Transverse colon (tissue), 4 donors: ENCODE data around the gene ABHD16A. TPM values are rescaled to one million over a fixed set of nuclear protein-coding genes. Genes with fewer than 3 reads are reported as not detected.

ENCODE experiments used
- DNase-seq: peaks from one replicate; pipeline ENCODE4 v3.0.0-alpha.2; 2019
- H3K27ac ChIP-seq, 4 donors: fragments of 200-600 bp; sonication (generic); 2 replicates each; pipeline ENCODE4 v1.5.1; 2016 to 2018; ENCODE audit warnings: inconsistent platforms in 4 of 4
- H3K27me3 ChIP-seq: fragments of 200-600 bp; sonication (generic); 2 replicates; pipeline ENCODE4 v1.5.1; 2017; ENCODE audit warnings: inconsistent platforms
- H3K36me3 ChIP-seq, 4 donors: fragments of 200-600 bp; sonication (generic); 2 replicates each; pipeline ENCODE4 v1.5.1; 2017 to 2019; ENCODE audit warnings: inconsistent platforms in 4 of 4
- H3K4me1 ChIP-seq, 4 donors: fragments of 200-600 bp; sonication (generic); 2 replicates each; pipeline ENCODE4 v1.5.1; 2017 to 2020; ENCODE audit warnings: inconsistent platforms in 4 of 4
- H3K4me3 ChIP-seq, 4 donors: fragments of 200-600 bp; sonication (generic); 1 replicate in 1 of 4; 2 replicates in 3 of 4; pipeline versions ENCODE4 v1.5.1 to v1.6.1; 2017 to 2019; ENCODE audit warnings: inconsistent platforms in 4 of 4
- H3K9me3 ChIP-seq, 2 donors: fragments of 200-600 bp; sonication (generic); 2 replicates each; pipeline ENCODE4 v1.5.1; 2017 to 2019; ENCODE audit warnings: inconsistent platforms in 2 of 2
- EP300 ChIP-seq: sonication (generic); formaldehyde crosslinking; IDR thresholded peaks from one replicate; pipeline ENCODE4 v1.6.1; 2017; ENCODE audit warnings: antibody characterized with exemption, low read depth
- POLR2A ChIP-seq: fragments of 450-650 bp; IDR thresholded peaks from one replicate; pipeline ENCODE4 v1.6.1; 2016; ENCODE audit warnings: antibody characterized with exemption, mild to moderate bottlenecking, moderate library complexity
- POLR2AphosphoS5 ChIP-seq, 3 donors: sonication (generic); formaldehyde crosslinking; IDR thresholded peaks; one replicate each; pipeline ENCODE4 v1.6.1; 2016; ENCODE audit warnings: antibody characterized with exemption in 3 of 3
- WGBS, 2 donors: methylation state at CpG; one replicate each; pipeline ENCODE4 v1.1.5; 2018; ENCODE audit warnings: low coverage in 1 of 2; 5-methylcytosine and 5-hydroxymethylcytosine counted together
- in situ Hi-C, 4 donors: fragments of 200-750 bp; cut with MboI; loops; one replicate each; pipeline versions ENCODE4 v1.15.0 to v1.15.1; 2017; ENCODE audit warnings: low sequenced_read_pairs in 3 of 4, low pct_ligation_motif_present in 1 of 4, low pct_unique_long_range_greater_than_20kb in 1 of 4
- intact Hi-C: fragments of 100-400 bp; cut with DNase I; formaldehyde crosslinking; loops from one replicate; pipeline ENCODE4 v1.15.1; 2023; ENCODE audit warnings: low total_unique reads
- total RNA-seq, 4 donors: library from RNA; depleted of rRNA; stranded (reverse); fragments of >200 nt; gene quantifications; one replicate each; pipeline ENCODE4 v1.1.0, GENCODE V29; 2016
- TF ChIP-seq, protein P1 (sequence below), 5 experiments: fragments of 200-600 bp in 3 of 5; fragments of 450-650 bp in 2 of 5; sonication (generic) in 3 of 5; IDR thresholded peaks; 1 replicate in 2 of 5; 2 replicates in 3 of 5; pipeline ENCODE4 v1.5.1; 2016 to 2017; ENCODE audit warnings: antibody characterized with exemption in 5 of 5, inconsistent platforms in 3 of 5, mild to moderate bottlenecking in 2 of 5, moderate library complexity in 1 of 5

ABHD16A gene
- total RNA-seq, 4 donors from 2014 or later: 45.4 to 72.8 (median 67.4) TPM

DNA sequence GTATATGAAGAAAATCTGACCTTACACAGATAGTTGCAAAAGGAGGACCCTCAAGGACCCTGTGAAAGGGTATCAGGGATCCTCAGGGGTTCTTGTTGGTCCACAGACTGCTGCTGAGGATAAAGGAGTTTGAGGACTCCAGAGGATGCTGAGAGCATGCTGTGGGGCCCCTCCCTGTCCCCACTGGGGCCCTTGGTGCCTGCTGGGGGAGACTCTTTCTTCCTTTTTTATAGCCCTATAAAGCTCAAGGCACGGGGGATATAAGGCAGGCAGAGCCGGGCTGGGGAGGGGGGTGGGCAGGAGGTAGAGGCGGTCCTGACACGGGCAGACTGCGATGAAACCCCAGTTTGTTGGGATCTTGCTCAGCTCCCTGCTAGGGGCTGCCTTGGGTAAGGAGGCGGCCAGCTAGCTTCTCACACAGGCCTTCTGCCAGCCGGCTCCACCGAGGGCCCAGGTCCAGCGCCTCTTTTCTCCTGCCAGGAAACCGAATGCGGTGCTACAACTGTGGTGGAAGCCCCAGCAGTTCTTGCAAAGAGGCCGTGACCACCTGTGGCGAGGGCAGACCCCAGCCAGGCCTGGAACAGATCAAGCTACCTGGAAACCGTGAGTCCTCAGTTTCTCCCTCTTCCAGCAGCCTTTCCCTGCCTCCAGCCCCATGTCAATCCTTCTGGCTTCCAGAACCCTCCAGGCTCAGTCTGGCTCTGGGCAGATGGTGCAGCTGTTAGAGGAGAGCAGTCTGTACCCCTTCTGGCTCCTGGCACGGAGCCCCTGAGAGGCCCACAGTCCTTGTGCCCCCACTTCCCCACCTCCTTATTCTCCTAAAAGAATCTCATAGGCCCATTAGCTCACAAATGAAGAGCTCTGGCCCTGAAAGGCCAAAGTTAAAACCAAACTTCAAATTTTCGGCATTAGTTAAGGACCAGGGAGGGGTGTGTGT is 12.2 kb upstream of the ABHD16A start, which contains the start of gene LY6G6D:
TSS of gene LY6G6D (plus strand) at position 327 of the 937 bp plus-strand sequence. CDS start at position 335, 8 bp downstream.
- Histone ChIP-seq H3K27me3 (no peaks in the 10 kb centered on the region), H3K36me3 (no peaks in the 10 kb centered on the region), H3K27ac (peak within 1 kb of the TSS; percentile 15 to 64 (median 44)), H3K9me3 (no peaks in the 10 kb centered on the region), H3K4me1 (peaks cover 0 to 45% (median 32%) of the 10 kb centered on the region in 4 donors), H3K4me3 (no peak within 1 kb of the TSS)
- no peak for DNase-seq
- 60% methylated on average over 9 of the region's 16 CpGs; no CpG with 5 or more reads in 1 of the 2 donors for WGBS, 2 donors
- in situ Hi-C loops (no loop called here), intact Hi-C loops (no loop called here)
- TF ChIP-seq POLR2A: no peak
- TF ChIP-seq POLR2AphosphoS5 (IDR thresholded peaks at IDR 0.05): no peak
- no peak for TF ChIP-seq EP300

GRCh38 chr6:31713991-31714684 is 11.0 kb upstream of the ABHD16A start:
- DNase-seq: peak; percentile 34
- 20 to 23% methylated on average over 5 of the region's 5 CpGs for WGBS, 2 donors
- Histone ChIP-seq H3K36me3 (no peaks in the 10 kb centered on the region), H3K27me3 (no peaks in the 10 kb centered on the region), H3K4me3 (no peak overlapping the region), H3K27ac (peak overlapping the region; percentile 38 to 64 (median 48)), H3K4me1 (peaks cover 0 to 43% (median 31%) of the 10 kb centered on the region in 4 donors), H3K9me3 (no peaks in the 10 kb centered on the region)
- TF ChIP-seq POLR2AphosphoS5 (IDR thresholded peaks at IDR 0.05): no peak
- in situ Hi-C loops (no loop called here), intact Hi-C loops (no loop called here)

DNA sequence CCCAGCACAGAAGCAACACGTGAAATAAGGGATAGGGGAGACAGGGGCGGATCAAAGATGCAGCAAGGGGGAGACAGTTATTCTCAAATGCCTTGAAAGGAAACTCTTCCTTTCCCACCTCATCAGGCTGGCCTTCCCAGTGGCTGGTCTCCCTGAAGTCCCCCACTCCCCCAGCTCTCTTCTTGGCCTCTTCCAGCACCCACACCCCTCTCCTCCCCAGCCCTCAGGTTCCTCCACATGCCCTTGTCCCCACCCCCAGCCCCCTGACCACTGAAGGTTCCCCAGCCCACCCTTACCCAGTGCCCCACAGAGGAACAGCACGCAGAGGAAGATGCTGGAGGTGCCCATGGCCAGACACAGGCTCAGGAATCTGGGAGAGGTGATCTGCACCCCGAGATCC is 10.3 kb upstream of the ABHD16A start:
- Histone ChIP-seq H3K27ac (peak overlapping the region; percentile 38 to 64 (median 48)), H3K4me1 (peaks cover 0 to 37% (median 24%) of the 10 kb centered on the region in 4 donors), H3K27me3 (no peaks in the 10 kb centered on the region), H3K4me3 (no peak overlapping the region), H3K9me3 (no peaks in the 10 kb centered on the region), H3K36me3 (no peaks in the 10 kb centered on the region)
- intact Hi-C loops: no loop called here
- in situ Hi-C loops: no loop called here
- TF ChIP-seq, protein P1, sequence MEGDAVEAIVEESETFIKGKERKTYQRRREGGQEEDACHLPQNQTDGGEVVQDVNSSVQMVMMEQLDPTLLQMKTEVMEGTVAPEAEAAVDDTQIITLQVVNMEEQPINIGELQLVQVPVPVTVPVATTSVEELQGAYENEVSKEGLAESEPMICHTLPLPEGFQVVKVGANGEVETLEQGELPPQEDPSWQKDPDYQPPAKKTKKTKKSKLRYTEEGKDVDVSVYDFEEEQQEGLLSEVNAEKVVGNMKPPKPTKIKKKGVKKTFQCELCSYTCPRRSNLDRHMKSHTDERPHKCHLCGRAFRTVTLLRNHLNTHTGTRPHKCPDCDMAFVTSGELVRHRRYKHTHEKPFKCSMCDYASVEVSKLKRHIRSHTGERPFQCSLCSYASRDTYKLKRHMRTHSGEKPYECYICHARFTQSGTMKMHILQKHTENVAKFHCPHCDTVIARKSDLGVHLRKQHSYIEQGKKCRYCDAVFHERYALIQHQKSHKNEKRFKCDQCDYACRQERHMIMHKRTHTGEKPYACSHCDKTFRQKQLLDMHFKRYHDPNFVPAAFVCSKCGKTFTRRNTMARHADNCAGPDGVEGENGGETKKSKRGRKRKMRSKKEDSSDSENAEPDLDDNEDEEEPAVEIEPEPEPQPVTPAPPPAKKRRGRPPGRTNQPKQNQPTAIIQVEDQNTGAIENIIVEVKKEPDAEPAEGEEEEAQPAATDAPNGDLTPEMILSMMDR (IDR thresholded peaks at IDR 0.05): no peak
- TF ChIP-seq POLR2AphosphoS5 (IDR thresholded peaks at IDR 0.05) (no peak), POLR2A (no peak), EP300 (no peak)
- no peak for DNase-seq
- WGBS, 2 donors: 62 to 63% methylated on average over 2 to 4 of the region's 4 CpGs

DNA sequence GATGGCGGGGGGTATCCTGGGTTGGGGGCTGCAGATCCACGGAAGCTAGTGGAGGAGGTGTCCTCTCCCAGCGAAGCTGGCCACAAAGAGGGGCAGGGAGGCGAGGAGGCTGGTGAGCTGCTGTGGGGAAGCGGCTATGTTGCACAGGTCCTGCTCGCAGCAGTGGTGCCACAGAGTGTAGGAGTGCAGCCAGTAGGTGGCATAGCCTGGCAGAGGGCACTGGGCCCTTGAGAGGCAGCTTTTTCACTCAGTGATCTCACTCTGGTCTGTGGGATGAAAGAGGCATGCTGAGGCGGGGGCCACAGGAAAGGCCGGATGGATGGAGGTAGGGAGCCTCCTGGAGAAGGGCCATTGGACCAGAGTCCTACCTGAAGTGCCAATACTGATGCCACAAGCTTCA is 9.2 kb upstream of the ABHD16A start:
- peak; percentile 45 for DNase-seq
- WGBS, 2 donors: 85% methylated on average over 8 of the region's 8 CpGs; no CpG with 5 or more reads in 1 of the 2 donors
- intact Hi-C loops: no loop called here
- Histone ChIP-seq H3K4me1 (peaks cover 0 to 28% (median 15%) of the 10 kb centered on the region in 4 donors), H3K4me3 (no peak overlapping the region), H3K27me3 (no peaks in the 10 kb centered on the region), H3K9me3 (no peaks in the 10 kb centered on the region), H3K36me3 (no peaks in the 10 kb centered on the region), H3K27ac (no peak overlapping the region)
- in situ Hi-C loops: no loop called here
- no peak for TF ChIP-seq POLR2AphosphoS5 (IDR thresholded peaks at IDR 0.05)
- TF ChIP-seq POLR2A: no peak
- TF ChIP-seq, protein P1 (IDR thresholded peaks at IDR 0.05): peak in 1 of 5 experiments; percentile 39
- TF ChIP-seq EP300: no peak

- Histone ChIP-seq H3K36me3 (no peaks in the 10 kb centered on the region), H3K4me1 (peaks cover 0 to 28% (median 15%) of the 10 kb centered on the region in 4 donors), H3K27ac (peak overlapping the region in 2 of 4 donors; percentile 19 to 21), H3K4me3 (no peak overlapping the region), H3K27me3 (no peaks in the 10 kb centered on the region), H3K9me3 (no peaks in the 10 kb centered on the region)
- 34% methylated on average over 8 of the region's 8 CpGs; no CpG with 5 or more reads in 1 of the 2 donors for WGBS, 2 donors
- DNase-seq: peak; percentile 53
- intact Hi-C loops: no loop called here
- in situ Hi-C loops: no loop called here
- TF ChIP-seq POLR2AphosphoS5 (IDR thresholded peaks at IDR 0.05): peak in 1 of 3 donors; percentile 43
- TF ChIP-seq, protein P1 (IDR thresholded peaks at IDR 0.05): no peak
These were observed 8.1 kb upstream of the ABHD16A start for GRCh38 chr6:31711233-31711632.
